GM21423 (cell line): ENCODE data around the gene CACNG7.

Experiments
- ATAC-seq: cut with Tn5 transposase; IDR thresholded peaks from one replicate; pipeline ENCODE4 v1.9.1; 2021; ENCODE audit warnings: mild to moderate bottlenecking, moderate library complexity; ENCODE audit not compliant: unreplicated experiment

CACNG7 gene

DNA sequence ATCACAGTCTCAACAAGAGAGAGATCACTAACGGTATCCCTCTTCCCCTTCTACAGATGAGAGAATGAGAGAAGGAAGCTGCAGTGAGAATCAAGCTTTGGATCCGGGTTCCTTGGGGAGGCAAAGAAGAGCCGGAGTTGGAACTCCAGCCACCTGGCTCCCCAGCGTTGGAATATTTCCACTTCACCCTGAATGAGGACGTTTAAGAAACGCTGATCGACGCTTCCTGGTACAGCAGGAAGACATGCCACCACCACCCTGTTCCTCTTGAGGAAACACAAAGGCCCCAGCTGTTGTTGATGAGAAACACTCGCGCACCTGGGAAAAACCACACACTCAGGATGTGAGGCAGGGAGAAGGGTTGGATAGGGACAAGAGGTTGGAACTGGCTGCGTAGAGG lies 42.4 kb downstream of the CACNG7 start:
- no peak for ATAC-seq

DNA sequence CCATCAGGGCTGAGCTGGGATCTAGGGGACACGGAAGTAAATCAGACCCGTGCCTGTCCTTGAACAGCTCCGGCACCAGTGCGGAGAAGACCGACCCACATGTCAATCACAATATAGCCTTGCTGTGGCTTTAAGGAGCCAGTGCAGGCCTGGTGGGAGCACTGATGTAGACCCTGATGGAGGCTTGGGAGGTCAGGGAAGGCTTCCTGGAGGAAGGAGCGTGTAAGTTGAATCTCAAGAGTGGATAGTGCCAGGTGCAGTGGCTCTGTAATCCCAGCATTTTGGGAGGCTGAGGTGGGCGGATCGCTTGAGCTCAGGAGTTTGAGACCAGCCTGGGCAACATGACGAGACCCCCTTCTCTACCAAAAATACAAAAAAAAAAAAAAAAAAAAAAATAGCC lies 42.9 kb downstream of the CACNG7 start:
- ATAC-seq = no peak

DNA sequence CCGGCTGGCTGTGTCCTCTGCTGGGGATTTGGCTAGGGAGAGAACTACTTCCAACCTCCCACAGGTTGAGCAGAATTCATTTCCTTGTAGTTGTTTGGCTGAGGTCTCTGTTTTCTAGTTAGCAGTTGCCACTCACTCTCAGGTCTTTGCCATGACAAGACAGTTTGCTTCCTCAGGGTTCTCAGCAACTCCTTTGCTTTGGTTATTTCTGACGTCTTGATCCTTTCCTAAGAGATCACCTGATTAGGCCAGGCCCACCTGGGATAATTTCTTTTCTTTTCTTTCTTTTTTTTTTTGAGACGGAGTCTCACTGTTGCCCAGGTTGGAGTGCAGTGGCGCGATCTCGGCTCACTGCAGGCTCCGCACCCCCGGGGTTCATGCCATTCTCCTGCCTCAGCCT lies 44.3 kb downstream of the CACNG7 start:
- ATAC-seq = no peak

DNA sequence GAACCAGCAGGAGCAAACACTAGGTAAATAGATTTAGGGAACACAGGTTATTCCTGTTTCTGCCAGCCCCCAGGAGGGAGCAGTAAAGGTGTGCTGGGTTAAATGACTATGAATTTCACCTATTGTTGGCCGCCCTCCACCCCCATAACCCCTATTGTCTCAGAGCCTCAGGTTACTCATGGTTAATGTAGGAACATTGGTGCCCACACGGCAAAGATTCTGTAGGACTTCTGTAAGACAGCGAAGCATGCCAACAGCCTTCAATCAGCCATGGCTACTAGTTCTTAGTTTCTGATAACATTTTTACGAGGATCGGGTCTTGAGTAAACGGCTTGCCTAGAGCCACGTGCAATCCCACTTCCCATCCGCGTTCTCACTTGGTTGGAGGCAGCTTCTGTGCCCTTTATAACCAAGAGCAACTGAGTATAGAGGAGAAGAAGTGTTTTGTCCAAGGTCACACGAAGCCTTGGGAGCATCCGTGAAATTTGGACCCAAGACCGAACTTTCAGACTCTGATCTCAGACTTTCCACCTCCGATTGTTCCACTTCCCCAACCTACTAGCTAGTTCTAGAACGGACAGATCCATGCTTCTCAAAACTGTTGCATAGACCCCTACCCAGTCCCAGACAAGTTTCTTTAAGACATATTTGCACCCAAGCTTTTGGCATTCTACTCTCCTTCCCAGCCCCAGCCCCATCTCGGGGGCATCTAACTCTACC lies 48.5 kb downstream of the CACNG7 start:
- ATAC-seq = no peak

DNA sequence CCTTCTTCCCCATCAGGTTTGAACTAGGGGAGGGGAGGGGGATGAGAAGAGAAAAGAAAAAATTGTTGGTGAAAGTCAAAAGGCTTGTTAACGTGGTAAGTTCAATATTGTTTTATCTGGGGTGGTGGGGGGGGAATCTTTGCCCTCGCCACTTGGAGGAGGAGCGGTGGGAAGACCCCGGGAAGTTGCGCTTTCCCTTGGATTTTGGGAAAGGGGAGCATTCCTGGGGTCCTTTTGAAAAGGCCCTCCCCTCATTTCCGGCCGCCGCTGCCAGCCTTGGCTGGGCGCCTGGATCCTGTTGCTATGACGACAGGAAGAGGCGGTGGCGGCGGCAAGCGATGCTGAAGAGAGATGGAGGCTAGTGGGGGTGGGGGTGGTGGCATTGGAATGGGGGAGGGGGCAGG lies 49.1 kb downstream of the CACNG7 start:
- no peak for ATAC-seq

DNA sequence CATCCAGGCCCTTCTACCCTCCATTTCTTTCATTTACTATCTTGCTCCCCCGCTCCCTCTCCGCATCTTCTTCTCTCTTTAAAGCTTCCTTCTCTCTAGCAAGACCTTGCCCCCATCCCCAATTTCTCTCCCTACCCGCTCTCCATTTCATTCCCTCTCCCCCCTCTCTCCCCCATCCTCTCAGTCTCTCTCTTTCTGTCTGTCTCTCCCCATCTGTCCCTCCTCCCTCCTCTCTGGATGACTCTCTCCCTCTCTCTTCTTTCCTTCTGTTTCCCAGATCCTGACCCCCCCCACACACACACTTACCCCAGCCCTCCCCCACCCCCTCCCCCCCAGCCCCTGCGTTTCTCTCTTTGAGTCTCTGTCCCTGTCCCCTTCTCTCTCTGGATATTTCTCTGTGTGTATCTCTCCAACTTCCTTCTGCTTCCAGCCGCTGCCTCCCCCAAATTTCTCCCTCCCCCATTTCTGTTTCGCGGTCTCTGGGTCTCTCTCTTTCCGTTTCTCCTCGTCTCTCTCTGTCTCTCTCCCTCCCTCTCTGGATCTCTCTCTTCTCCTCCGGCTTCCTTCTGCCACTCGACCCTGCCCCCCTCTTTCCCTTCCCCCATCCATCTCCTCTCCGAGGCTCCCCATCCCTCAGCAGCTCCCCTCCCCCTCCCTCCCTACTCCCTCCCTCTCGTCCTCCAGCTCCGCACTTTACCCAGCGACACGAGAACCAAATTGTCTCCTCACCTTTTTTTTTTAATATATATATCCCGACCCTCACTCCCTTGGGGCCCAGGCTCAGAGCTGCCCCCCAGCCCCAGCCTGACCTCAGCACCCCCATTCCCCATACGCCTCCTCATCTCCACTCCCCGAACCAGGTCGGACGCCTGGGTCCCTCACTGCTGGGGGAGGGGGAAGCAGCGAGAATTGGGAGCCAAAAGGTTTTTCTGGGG lies 50.0 kb downstream of the CACNG7 start:
- ATAC-seq = no peak

DNA sequence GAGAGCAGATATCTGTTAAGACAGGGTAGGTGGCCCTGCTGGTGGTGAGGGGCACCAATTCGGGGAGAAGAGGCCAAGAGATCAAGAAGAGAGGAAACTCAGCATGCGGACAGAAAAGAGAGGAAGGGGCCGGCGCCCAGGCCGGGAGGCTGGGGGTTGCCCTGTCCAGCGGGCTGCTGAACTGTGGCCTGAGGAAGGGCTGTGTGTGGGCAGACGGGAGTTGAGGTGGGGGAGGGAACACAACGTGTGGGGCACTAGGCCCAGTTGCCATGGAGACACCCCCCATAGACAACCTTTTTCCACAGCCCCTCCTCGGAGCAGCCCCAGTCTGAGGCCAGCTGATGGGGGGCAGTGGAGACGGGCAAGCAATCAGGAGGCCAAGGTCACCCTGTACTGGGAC lies 51.1 kb downstream of the CACNG7 start:
- ATAC-seq = no peak

DNA sequence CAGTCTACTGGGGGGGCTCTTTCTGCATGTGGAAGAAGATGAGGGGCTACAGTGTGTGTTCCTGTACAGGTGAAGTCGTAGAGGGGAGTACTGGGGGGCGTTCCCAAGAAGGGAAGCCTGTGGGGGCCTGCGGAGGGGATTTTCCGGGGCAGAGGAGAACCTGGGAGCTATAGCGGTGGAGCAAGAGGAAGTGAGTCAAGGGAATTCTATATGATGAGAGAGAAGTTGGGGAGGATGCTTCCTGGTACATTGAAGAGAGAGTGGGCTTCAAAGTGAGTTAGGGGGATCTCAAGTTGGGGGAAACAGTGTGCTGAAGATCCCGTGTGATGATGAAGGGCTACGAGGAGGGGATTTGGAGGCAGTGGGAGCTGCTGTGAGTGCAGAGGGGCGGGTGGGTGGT lies 51.8 kb downstream of the CACNG7 start:
- no peak for ATAC-seq

DNA sequence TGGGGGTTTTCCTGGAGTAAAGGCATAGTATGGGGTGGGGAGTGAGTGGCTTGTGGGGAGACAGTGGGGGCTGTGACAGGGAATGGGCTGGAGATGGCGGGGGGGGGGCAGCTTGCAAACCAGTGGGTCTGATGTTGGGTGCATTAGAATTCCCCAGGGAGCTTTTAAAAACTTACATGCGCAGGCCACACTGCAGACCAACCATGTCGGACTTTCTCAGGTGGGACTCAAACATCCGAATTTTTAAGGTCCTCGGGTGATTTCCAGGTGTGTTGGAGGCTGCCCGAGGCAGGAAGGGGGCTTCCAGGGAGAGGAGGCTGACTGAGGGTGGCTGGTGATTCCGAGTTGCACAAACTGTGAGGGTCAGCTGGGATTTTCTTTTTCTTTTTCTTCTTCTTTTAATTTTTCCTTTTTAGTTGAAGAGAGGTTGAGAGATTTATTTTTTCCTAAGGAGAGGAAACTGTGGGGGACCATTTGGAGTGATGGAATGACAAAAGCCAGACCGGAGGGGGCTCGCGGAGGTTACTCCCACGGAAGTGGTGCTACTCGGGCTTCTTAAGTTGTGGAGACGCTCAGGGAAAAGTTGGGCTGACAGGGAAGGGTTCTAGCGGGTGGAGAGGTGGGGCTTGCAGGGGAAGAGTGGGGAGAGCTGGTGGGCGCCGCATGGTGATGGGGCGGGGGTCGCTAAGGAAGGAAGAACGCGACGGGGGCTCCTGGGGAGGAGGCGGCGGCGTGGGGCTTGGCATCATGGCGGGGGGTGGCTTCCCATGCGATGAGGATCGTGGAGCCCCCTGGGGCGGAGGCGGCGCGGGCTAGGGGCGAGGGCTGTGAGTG lies 52.7 kb downstream of the CACNG7 start:
- no peak for ATAC-seq

DNA sequence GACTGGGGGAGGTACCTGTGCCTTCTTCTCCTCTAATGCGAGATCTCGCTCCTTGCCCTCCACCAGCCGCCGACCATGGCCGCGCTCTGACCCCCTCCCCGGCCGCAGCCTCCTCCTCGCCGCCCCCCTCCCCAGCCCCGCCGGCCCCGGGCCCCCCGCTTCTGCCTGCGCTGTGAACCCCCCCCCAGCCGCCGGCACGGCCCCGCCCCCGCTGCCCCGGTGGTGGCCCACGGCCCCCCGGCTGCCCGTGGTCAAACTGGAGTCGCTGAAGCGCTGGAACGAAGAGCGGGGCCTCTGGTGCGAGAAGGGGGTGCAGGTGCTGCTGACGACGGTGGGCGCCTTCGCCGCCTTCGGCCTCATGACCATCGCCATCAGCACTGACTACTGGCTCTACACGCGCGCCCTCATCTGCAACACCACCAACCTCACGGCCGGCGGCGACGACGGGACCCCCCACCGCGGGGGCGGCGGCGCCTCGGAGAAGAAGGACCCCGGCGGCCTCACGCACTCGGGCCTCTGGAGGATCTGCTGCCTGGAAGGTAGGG lies 53.9 kb downstream of the CACNG7 start, which contains the start of gene CACNG8:
TSS of gene CACNG8 (plus strand) at position 51 of the 545 bp plus-strand sequence.
- no peak for ATAC-seq

DNA sequence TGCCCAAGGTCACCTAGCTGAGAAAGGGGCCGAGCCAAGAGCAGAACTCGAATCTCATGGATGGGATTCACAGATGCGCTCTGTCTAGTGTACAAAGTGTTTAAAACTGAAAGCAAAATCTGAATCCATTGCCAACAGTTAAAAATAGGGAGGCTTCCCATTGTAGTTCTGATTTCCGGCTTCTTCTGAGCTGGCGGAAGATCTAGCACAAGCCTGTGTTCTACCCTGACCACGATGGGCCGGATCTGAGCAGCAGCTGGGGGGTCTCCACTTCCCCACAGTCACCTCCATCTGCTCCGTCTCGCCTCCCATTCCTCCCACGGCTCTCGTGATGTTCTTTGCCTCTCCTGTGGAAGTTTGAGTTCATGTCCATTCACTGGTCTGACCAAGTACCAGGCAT lies 56.0 kb downstream of the CACNG7 start:
- ATAC-seq = no peak

DNA sequence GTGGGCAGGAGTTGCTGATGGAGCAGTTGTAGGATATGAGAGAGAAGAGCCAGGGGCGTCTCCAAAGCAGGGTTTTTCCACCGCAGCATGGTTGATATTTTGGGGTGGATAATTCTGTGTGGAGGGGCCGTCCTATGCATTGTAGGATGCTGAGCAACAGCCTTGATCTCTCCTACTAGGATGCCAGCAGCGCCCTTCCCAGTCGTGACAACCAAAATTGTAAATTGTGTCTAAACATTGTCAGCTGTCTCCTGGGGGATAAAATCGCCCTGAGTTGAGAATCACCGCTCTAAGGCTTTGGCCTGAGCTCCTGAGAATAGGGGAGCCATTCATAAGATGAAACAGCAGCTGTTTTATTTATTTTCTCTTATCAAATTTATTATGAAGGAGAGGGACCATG lies 57.9 kb downstream of the CACNG7 start:
- ATAC-seq = no peak

DNA sequence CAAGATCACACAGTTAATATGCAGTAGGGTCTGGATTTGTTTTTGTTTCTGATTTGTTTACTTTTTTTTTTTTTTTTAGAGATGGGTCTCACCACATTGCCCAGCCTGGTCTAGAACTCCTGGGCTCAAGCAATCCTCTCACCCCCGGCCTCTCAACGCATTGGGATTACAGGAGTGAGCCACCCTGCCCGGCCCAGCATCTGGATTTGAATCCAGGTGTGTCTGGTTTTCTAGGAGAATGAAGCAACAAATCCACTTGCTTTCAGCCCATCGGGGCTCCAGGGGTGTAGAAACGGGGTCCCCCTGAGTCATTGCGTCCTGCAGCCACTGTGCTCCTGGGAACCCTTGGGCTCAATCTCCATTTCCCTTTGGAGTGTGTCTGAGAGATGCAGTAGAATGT lies 60.3 kb downstream of the CACNG7 start:
- ATAC-seq = no peak

DNA sequence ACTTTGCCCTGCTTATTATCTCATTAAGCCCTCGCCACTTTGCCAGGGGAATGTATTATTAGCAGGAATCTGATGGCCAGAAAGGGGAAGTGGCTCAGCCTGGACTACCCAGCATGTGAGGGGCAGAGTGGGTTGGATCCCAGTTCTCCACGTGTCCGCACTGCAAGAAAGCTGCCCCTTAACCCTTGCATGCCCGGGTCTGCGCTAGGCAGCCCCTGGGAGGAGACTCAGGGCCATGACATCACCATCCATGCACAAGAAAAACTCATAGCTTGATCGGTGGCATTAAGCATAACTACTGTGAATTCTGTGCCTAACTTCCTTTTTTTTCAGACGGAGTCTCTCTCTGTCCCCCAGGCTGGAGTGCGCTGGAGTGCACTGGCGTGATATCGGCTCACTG lies 62.6 kb downstream of the CACNG7 start:
- no peak for ATAC-seq

DNA sequence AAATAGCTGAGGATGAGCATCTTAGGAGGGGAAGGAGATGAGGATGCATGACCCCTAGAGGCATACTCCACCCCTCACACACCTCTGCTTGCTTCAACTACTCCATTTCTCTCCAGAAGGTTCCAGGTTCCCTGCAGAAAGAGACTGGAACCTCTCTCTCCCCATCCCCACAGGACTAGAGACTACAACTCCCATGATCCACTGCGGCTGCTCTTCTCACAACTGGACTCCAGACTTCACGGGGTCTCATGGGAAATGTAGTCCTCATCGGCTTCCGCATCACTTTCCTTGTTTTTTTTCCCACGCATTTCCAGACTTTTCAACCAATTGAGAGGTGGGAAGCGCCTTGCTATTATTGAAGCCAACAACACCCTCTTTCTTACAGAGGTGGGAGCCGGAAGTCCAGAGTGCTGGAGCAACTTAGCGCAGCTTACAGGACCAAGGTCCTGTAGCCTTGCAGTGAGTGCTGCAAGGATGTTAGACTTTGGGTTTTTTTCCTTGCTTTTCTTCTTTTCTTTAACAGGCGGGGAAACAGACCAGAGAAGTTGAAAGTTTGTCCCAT lies 68.4 kb downstream of the CACNG7 start:
- no peak for ATAC-seq

DNA sequence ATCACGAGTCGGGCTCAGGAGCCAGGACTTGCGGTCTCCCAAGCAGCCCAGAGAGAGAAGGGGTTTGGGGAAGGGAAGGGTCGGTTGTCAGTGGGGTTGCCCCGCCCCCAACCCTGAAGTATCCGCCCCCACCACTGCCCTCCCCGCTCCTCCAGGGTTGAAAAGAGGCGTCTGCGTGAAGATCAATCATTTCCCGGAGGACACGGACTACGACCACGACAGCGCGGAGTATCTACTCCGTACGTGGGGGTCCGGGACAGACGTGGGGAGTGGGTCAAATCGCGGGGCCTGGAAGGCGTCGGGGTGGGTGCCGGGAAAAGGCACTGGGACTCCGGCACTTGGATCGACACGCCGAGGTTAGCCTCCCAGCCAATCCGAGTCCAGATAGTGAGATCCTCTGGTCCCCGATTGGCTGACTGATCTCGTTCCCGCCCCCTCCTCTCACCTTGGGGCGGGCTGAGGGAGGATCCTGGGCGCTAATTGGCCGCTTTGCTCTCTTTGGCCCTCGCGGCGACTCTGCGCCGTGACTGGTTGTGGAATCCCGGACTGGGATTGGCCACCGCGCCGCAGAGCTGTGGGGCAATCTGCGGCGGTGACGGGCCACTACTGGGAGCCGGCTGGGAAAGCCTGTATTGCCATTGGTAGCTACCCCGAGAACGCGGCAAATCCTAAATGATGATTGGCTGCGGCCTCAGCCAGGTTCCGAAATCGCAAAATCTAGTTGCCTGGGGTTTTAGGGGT lies 69.1 kb downstream of the CACNG7 start:
- no peak for ATAC-seq

DNA sequence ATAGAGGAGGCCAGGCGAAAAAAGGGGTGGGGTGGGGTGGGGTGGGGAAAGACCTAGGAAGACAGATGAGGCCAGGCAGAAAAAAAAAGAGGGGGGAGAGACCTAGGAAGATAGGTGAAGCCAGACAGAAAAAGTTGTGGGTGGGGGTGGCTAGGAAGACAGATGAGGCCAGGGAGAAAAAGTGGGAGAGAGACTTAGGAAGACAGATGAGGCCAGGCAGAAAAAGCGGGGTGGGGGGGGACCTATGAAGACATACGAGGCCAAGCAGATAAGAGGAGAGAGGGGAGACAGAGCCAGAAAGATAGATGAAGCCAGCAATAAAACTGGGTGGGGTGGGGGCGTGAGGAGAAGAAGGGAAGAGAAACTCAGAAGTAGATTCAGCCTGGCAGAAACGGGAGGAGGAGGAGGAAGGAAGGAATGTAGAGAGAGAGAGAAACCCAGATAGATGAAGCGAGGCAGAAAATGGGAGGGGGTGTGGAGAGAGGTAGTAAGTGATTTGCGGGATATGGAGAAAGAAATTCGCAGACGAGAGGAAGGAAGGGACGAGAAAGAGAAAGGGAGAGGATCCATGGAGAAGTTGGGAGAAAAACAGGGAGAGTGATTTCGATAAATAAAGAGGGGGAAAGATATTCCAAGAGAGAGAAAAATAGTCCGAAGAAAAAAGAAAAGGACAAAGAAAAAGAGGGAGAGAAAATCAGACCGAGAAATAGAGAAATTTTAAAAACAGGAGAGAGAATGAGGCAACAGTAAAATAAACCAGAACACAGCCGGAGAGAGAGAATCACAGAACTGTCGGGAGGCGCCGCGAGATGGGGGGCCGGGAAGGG lies 70.1 kb downstream of the CACNG7 start:
- ATAC-seq = no peak

DNA sequence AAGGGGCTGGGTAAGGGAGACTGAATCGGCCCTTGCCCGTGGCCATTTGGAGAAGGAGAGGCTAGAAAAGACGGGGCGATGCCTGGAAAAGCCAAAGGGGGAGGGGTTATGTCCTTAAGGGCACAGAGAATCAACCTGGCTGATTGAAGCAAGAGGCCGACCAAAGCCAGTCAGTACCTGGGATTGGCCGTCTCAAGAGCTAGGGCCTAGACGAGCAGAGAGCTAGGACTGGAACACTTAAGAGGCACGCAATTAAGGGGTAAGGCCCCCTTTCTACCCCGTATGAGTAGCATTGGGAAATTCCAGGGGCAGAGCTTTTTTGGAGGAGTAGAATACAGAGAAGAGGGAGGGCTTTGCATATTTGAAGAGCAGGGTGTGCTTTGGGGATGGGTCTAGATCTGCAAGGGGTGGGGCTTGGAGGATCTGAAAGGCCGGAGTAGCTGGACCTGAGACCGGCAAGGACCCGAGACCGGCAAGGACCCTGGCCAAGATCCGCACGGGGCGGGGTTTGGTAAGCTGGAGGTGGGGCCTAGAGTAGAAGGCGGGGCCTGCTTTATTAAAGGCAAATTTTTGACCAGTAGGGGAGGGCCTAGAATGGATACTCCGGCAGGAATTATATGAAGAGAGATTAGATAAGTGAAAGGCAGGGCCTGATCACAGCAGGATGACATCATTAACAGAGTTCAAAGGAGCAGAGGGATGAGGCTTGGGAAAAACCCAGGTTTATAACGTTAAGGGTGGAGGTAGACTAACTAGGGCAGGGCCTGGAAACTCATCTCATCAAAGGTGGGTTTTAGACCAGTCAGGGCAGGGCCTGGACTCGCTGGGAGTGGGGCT lies 71.7 kb downstream of the CACNG7 start:
- ATAC-seq = no peak
